ENCODE results near the gene PPID.
A peak's percentile ranks its signal among the peaks of the same experiment; 100 is the strongest.
"Not testable (repeated sequence)": the region's sequence is repeated elsewhere in the genome, so short reads cannot be mapped to it uniquely, and the experiment has no call there.

PPID gene

DNA sequence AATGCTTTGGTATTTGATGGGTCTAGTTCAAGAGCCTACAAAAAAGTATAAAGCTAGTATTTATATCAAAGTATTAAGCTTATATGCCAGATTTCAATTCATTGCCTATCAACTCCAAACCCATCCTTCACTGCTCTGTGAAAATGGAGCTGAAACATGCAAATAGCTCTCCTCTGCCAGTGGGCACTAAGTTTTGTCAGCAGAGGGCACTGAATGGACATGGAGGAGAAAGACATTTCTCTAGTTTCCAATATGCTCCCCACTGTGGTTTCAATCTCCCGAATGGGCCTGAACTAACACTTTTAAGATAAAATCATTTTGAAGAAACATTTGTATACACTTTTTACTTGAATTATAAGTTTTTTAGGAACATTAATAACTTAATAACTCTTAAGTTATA lies 12.4 kb downstream of the PPID start:
- no peak overlapping the region for H3K4me3 ChIP-seq (ENCODE audit: low read length)
- no peak for TF ChIP-seq ZNF274 (IDR thresholded peaks at IDR 0.05; ENCODE audit: low read depth, low read length)

DNA sequence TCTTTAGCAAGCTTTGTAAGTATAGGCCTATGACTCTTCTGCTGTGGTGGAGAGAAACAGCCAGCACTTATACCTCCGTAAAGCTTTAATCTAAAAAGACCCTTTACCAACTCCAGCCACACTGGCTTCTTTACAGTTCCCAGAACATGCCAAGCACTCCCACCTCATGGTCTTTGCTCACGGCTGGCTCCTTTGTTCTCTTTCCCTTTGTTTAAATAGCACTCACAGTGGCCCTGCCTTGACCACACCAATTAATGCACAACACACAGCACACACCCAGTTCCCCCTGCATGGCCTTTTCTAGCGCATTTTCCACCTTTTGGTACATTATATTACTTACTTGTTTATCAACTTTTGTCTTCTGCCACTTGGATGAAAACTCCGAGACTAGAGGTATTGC lies 18.9 kb downstream of the PPID start:
- H3K4me3 ChIP-seq (ENCODE audit: low read length): no peak overlapping the region
- TF ChIP-seq ZNF274 (IDR thresholded peaks at IDR 0.05; ENCODE audit: low read depth, low read length): no peak

DNA sequence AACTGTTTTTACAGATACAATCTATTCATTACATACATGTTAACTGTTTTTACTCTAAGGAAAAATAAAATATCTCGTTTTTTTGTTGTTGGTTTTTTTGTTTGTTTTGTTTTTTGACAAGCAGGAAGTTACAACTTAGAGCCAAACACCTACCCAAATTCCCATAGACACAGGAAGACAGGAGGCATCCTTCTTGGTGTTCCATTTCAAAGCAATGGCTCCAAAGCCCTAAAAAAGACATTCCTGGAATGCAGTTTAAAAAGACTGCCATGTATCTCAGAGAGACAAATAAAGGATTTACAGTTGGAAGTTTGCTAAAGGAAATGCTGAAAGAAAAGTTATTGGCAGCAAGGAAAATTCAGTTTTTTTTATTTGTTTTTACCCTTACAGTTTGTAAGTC lies 34.4 kb downstream of the PPID start:
- TF ChIP-seq ZNF274 (IDR thresholded peaks at IDR 0.05; ENCODE audit: low read depth, low read length): no peak
- no peak overlapping the region for H3K4me3 ChIP-seq (ENCODE audit: low read length)

DNA sequence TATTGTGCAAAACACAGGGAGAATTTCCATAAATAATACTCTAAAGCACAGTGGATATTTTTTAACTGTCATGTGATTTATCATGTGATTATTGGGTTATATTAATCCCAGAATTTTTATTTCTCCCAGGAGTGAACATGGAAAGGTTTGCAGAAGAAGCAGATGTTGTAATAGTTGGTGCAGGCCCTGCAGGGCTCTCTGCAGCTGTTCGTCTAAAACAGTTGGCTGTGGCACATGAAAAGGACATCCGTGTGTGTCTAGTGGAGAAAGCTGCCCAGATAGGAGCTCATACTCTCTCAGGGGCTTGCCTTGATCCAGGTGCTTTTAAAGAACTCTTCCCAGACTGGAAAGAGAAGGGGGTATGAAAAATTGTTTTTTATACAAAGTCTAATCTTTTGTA lies 41.1 kb downstream of the PPID start:
- H3K4me3 ChIP-seq (ENCODE audit: low read length): no peak overlapping the region
- TF ChIP-seq ZNF274 (IDR thresholded peaks at IDR 0.05; ENCODE audit: low read depth, low read length): no peak

DNA sequence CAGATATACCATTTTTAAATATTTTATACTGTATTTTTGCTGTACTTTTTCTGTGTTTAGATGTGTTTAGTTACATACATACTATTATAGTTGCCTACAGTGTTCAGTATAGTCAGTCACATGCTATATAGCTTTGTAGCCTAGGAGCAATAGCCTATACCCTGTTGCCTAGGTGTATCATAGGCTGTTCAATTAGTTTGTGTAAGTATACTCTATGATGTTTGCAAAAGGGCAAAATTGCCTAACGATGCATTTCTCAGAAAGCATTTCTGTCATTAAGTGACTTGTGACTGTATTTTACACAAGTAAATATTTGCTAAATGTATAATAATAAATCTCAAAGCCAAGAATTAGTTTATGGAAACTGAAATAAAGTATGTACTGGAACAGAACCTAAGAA lies 41.6 kb downstream of the PPID start:
- no peak for TF ChIP-seq ZNF274 (IDR thresholded peaks at IDR 0.05; ENCODE audit: low read depth, low read length)
- no peak overlapping the region for H3K4me3 ChIP-seq (ENCODE audit: low read length)

DNA sequence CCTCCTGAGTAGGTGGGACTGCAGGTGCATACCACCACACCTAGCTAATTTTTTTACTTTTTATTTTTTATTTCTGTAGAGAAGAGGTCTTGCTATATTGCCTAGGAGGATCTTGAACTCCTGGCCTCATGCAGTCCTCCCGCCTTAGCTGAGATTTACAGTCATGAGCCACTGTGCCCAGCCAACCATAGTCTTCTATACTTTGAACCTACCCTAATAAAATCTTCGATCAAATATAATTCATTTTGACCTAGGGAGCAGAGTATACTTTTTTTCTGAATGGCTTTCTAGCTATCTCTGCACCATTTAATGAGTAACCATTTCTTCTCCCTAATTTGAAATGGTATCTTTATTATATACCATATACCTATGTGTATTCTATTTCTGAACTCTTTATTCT lies 44.4 kb downstream of the PPID start:
- H3K4me3 ChIP-seq (ENCODE audit: low read length): no peak overlapping the region
- no peak for TF ChIP-seq ZNF274 (IDR thresholded peaks at IDR 0.05; ENCODE audit: low read depth, low read length)

DNA sequence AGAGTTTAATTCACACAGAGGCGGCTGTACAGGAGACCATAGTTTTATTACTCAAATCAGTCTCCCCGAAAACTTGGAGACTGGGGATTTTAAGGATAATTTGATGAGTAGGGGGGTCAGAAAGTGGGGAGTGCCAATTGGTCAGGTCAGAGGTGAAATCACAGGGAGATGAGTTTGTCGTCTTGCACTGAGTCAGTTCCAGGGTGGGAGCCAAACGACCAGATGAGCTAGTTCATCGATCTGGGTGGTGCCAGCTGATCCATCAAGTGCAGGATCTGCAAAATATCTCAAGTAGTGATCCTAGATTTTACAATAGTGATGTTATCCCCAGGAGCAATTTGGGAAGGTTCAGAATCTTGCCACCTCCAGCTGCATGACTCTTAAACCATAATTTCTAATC lies 47.1 kb downstream of the PPID start:
- no peak for TF ChIP-seq ZNF274 (IDR thresholded peaks at IDR 0.05; ENCODE audit: low read depth, low read length)
- H3K4me3 ChIP-seq (ENCODE audit: low read length): no peak overlapping the region

DNA sequence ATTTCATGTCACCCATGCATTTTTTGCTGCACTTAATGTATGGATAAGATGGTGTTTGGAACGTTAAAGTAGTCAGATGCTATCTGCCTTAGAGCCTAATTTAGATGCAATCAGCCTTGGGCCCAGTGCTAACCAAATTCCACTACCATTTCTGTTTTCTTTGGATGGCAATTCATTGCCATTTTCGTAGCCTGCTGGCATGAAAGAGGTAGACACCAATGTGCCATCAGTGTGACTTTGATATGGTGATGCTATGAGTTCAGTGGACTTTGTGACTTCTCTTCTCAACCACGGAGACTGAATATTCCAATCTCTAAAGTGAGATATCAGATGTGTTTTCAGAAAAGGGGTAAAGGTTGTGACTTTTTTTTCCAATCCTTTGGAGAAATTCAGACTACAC lies 49.6 kb downstream of the PPID start:
- no peak overlapping the region for H3K4me3 ChIP-seq (ENCODE audit: low read length)
- TF ChIP-seq ZNF274 (IDR thresholded peaks at IDR 0.05; ENCODE audit: low read depth, low read length): no peak

DNA sequence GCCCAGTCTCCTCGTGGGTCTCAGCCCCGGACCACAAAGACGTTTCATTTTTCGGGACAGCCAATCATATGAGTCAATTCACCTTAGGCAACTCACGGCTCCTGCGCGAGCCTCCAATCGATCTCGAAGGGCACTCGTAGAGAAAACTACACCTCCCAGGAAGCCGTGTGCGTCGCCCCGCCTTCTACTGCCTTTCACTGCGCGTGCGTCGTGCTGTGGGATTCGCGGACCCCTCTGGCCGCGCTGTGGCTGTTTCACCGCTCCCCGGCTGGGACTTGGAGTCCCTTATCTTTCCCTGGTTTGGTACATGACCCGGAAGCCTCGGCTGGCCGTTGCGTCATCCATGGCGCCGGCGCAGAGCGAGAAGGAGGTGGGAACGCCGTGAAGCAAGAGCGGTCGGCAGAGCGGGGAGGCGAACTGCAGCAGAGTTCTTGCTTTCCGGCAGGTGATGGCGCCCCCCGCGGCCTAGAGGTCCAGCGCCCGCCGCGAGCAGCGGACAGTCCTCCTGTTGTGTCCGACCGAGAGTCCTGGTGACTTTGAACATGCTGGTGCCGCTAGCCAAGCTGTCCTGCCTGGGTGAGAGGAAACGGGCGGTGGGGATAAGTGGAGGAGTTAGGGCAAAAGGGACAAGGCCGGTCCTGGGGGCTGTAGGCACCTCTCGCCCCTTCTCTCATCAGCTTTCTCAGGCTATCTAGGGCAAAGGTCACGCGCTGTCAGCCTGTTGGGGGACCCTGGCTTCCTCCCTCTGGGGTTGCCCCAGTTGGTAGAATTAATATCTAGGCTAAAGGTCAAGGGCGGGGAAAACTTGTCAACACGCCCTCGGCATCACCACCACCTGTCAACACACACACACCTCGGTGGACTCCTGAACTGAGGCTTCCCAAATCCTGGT lies 51.0 kb downstream of the PPID start, which contains the start of gene ETFDH:
Gene ETFDH, plus strand, starts transcription at position 382 of the 892 bp plus-strand sequence. Its CDS starts 161 bp downstream, at position 543.
- TF ChIP-seq ZNF274 (IDR thresholded peaks at IDR 0.05; ENCODE audit: low read depth, low read length): no peak

DNA sequence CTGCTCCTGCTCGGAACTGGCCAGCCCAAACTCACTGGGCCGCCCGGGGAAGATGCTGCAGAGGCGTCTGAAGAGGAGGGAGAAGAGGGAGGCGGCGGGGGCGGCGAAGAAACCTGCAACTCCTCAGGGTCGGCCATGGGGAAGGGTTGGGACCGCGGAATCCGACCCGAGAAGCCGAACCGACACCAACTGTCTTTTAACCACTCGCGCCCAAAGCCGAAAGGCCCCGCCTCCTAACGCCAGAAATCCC lies 51.6 kb downstream of the PPID start, which contains the start of gene C4orf46:
Gene C4orf46, minus strand, starts transcription at position 223 of the 250 bp plus-strand sequence. Its CDS starts 86 bp downstream, at position 137.
- H3K4me3 ChIP-seq (ENCODE audit: low read length): peak within 1 kb of the TSS; percentile 78
- no peak for TF ChIP-seq ZNF274 (IDR thresholded peaks at IDR 0.05; ENCODE audit: low read depth, low read length)

More for the DNA sequence above, 51.0 kb downstream of the PPID start, which contains the start of gene ETFDH:
- H3K4me3 ChIP-seq (ENCODE audit: low read length): peak within 1 kb of the TSS; percentile 78

DNA sequence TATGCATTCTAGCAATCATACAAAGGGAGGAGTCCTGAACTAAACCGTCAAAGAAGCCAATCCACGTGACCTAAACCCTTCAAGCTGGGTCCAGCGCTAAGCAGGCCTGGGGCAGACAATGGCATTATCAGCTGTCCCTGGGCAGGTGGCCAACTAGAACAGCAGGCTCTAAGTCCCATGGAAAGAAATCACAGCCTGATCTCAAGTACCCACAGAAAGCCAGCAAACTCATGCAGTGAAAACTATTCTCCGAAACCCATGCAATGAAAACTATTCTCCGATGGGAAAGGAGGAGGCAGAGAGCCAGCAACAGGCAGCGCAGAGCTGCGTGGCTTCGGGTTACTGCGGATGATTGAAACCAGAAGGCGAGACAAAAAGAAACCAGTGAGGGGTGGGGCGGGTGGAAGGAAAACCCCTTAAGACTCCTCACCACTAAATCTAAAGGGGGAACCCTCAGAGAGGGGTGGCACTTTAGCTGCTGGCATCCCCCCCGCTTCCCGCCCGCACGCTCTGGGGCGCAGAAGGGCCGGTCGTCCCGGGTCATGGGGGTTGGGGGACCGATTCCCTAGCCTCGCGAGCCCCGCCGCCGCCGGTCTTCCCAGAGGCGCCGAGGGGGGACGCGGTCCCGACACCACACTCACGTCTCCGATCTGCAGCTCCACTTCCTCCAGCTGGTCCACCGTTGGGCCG lies 52.1 kb downstream of the PPID start:
- H3K4me3 ChIP-seq (ENCODE audit: low read length): peak overlapping the region; percentile 73
- TF ChIP-seq ZNF274 (IDR thresholded peaks at IDR 0.05; ENCODE audit: low read depth, low read length): no peak

DNA sequence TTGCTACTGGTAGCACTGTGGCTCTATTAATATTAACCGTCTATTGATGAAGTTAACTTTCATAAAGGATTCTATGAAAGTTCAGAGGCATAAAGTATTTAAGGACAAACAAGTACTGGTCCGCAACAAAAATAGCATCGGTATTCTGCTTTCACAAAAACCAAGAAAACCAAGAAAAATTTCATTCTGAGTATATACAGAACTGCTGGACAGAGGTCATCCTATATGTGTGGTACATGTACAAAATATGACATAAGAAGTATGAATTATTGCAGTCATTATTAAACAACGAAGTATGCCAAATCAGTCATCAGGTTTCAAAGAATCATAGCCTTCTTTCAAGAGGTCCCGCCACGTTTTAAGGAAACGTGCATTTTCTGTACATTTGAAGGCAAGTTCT lies 53.9 kb downstream of the PPID start:
- no peak overlapping the region for H3K4me3 ChIP-seq (ENCODE audit: low read length)
- TF ChIP-seq ZNF274 (IDR thresholded peaks at IDR 0.05; ENCODE audit: low read depth, low read length): no peak

DNA sequence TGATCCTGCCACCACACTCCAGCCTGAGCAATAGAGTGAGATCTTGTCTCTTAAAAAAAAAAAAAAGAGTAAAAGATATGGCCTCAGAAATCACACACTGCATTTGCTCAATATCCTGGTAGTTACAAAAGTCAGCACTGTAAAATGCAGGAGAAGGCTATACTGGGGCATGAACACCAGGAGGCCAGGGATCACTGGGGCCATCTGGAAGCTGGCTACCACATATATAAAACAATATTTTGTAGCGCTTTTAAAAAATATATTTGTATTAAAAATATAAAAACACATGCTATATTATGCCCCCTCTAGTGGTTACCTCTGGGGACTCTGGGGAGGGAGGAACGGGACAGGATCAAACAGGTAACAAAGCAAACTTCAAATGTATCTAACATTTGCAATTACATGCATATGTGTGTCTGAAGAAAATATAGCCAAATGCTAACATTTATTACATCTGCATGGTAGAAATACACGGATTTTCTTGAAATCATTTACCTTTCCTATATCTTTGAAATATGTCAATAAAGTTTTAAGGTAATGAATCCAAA lies 55.5 kb downstream of the PPID start:
- H3K4me3 ChIP-seq (ENCODE audit: low read length): no peak overlapping the region
- TF ChIP-seq ZNF274 (IDR thresholded peaks at IDR 0.05; ENCODE audit: low read depth, low read length): no peak

DNA sequence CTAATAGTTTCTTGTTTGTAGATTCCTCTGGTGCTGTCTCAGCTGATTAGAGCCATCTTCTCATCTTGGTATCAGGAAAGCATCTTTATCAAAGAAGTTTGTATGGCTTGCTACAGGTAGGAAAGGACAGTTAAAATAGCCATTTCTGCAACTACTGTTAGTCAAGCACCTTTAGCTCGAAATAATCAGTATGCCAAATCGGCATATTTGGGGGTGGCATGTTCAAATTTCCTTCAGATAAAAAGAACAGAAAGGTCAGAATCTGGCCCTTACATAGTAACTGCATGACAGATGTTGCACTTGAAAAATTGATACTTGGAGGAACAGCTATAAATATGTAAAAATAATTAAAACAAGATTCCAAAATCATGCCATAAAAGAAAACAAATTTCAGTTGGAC lies 56.3 kb downstream of the PPID start:
- no peak for TF ChIP-seq ZNF274 (IDR thresholded peaks at IDR 0.05; ENCODE audit: low read depth, low read length)
- H3K4me3 ChIP-seq (ENCODE audit: low read length): no peak overlapping the region

DNA sequence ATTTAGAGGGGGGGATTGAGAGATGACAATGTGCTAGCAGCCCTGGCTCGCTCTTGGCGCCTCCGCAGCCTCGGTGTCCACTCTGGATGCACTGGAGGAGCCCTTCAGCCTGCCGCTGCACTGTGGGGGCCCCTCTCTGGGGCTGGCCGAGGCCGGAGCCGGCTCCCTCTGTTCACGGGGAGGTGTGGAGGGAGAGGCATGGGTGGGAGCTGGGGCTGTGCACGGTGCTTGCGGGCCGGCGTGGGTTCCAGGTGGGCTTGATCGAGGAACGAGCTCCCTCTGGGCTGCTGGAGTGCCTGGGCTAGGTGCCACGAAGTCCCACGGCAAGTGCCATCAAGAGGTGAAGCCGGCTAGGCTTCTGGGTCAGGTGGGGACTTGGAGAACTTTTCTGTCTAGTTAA lies 58.4 kb downstream of the PPID start:
- H3K4me3 ChIP-seq (ENCODE audit: low read length): no peak overlapping the region
- no peak for TF ChIP-seq ZNF274 (IDR thresholded peaks at IDR 0.05; ENCODE audit: low read depth, low read length)

DNA sequence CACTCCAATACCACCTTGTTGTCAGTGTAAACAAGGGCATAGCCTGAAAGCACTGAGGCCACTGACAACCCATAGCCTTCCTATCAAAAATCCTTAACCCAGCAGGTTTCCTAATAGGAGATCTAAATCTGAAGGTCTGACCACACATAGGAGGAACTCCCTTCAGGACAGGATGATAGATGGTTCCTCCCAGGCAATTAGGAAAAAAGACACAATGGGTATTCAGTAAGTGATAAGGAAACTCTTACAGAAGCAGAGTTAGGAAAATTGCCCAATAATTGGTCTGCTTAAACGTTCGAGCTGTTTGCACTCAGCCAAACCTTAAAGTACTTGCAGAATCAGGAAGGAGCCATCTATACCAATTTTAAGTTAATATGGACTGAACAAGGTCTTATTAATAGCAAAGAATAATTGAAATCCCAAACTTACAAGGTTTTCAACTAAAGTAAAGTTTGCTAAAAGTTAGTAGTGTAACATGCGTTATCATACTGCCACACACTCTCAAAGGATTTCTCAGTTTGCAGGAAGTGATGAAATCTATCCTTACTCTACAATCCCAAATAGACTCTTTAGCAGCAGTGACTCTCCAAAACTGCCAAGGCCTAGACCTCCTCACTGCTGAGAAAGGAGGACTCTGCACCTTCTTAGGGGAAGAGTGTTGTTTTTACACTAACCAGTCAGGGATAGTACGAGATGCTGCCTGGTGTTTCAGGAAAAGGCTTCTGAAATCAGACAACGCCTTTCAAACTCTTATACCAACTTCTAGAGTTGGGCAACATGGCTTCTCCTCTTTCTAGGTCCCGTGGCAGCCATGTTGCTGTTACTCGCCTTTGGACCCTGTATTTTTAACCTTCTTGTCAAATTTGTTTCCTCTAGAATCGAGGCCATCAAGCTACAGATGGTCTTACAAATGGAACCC lies 59.2 kb downstream of the PPID start:
- H3K4me3 ChIP-seq (ENCODE audit: low read length): not testable (repeated sequence)

DNA sequence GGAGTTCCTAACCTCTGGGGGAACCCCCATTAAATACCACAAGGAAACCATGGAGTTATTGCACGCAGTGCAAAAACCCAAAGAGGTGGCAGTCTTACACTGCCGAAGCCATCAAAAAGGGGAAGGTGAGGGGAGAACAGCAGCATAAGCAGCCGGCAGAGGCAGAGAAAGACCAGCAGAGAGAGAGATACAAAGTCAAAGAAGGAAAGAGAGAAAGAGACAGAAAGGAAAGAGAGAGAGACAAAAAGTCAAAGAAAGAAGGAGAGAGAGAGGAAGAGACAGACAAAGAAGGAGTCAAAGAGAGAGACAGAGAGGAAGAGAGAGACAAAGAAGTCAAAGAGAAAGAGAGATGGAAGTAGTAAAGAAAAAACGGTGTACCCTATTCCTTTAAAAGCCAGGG lies 59.9 kb downstream of the PPID start:
- not testable (repeated sequence) for H3K4me3 ChIP-seq (ENCODE audit: low read length)

Measured in GM08714 (cell line).